HEK293T (cell line): ENCODE measurements around the gene C1S.

Experiments
- CTCF ChIA-PET: fragments of 350-600 bp; formaldehyde crosslinking; extraction: SDS; loops from one replicate; lab custom pipeline; 2021; ENCODE audit warnings: antibody characterized with exemption, inconsistent platforms; lab: Yijun Ruan, JAX
- POLR2A ChIA-PET: fragments of 350-600 bp; formaldehyde crosslinking; extraction: SDS; loops from one replicate; lab custom pipeline; 2020; ENCODE audit warnings: antibody characterized with exemption, inconsistent platforms; lab: Yijun Ruan, JAX
- DNase-seq: peaks from one replicate; pipeline ENCODE4 v3.0.0; 2012; ENCODE audit warnings: mixed read lengths; ENCODE audit errors: extremely low spot score
- ARNT ChIP-seq: fragments of 450-650 bp; IDR thresholded peaks from 2 replicates; pipeline ENCODE4 v1.6.1; 2017; ENCODE audit warnings: mild to moderate bottlenecking
- BHLHE40 ChIP-seq: fragments of 450-650 bp; IDR thresholded peaks from 2 replicates; pipeline ENCODE4 v1.6.1; 2016; ENCODE audit warnings: mild to moderate bottlenecking, moderate library complexity, borderline replicate concordance
- CTBP1 ChIP-seq: fragments of 450-650 bp; IDR thresholded peaks from 2 replicates; pipeline ENCODE4 v1.6.1; 2016; ENCODE audit warnings: borderline replicate concordance
- ELF4 ChIP-seq: fragments of 450-650 bp; IDR thresholded peaks from 2 replicates; pipeline ENCODE4 v1.6.1; 2017; ENCODE audit warnings: antibody characterized with exemption
- FOXA1 ChIP-seq: fragments of 450-650 bp; IDR thresholded peaks from 2 replicates; pipeline ENCODE4 v1.6.1; 2016; ENCODE audit warnings: mild to moderate bottlenecking
- FOXK2 ChIP-seq: fragments of 450-650 bp; IDR thresholded peaks from 2 replicates; pipeline ENCODE4 v1.6.1; 2016; ENCODE audit warnings: mild to moderate bottlenecking
- FOXM1 ChIP-seq: fragments of 450-650 bp; IDR thresholded peaks from 2 replicates; pipeline ENCODE4 v1.6.1; 2017; ENCODE audit warnings: mild to moderate bottlenecking, borderline replicate concordance
- HDGF ChIP-seq: fragments of 450-650 bp; IDR thresholded peaks from 2 replicates; pipeline ENCODE4 v1.6.1; 2017; ENCODE audit warnings: antibody characterized with exemption, borderline replicate concordance
- L3MBTL2 ChIP-seq: fragments of 450-650 bp; conservative IDR thresholded peaks from 2 replicates; pipeline ENCODE4 v1.6.1; 2016; ENCODE audit warnings: mild to moderate bottlenecking
- LEF1 ChIP-seq: fragments of 450-650 bp; IDR thresholded peaks from 2 replicates; pipeline ENCODE4 v1.6.1; 2017; ENCODE audit warnings: mild to moderate bottlenecking, borderline replicate concordance
- NFRKB ChIP-seq: fragments of 450-650 bp; IDR thresholded peaks from 2 replicates; pipeline ENCODE4 v1.6.1; 2016; ENCODE audit warnings: mild to moderate bottlenecking, moderate library complexity
- PKNOX1 ChIP-seq: fragments of 450-650 bp; IDR thresholded peaks from 2 replicates; pipeline ENCODE4 v1.6.1; 2016
- SP1 ChIP-seq: fragments of 450-650 bp; IDR thresholded peaks from 2 replicates; pipeline ENCODE4 v1.6.1; 2017
- SUZ12 ChIP-seq: fragments of 450-650 bp; IDR thresholded peaks from 2 replicates; pipeline ENCODE4 v1.6.1; 2016; ENCODE audit warnings: mild to moderate bottlenecking
- TARDBP ChIP-seq: fragments of 450-650 bp; IDR thresholded peaks from 2 replicates; pipeline ENCODE4 v1.6.1; 2016
- ZNF384 ChIP-seq: fragments of 450-650 bp; IDR thresholded peaks from 2 replicates; pipeline ENCODE4 v1.6.1; 2016

C1S gene

DNA sequence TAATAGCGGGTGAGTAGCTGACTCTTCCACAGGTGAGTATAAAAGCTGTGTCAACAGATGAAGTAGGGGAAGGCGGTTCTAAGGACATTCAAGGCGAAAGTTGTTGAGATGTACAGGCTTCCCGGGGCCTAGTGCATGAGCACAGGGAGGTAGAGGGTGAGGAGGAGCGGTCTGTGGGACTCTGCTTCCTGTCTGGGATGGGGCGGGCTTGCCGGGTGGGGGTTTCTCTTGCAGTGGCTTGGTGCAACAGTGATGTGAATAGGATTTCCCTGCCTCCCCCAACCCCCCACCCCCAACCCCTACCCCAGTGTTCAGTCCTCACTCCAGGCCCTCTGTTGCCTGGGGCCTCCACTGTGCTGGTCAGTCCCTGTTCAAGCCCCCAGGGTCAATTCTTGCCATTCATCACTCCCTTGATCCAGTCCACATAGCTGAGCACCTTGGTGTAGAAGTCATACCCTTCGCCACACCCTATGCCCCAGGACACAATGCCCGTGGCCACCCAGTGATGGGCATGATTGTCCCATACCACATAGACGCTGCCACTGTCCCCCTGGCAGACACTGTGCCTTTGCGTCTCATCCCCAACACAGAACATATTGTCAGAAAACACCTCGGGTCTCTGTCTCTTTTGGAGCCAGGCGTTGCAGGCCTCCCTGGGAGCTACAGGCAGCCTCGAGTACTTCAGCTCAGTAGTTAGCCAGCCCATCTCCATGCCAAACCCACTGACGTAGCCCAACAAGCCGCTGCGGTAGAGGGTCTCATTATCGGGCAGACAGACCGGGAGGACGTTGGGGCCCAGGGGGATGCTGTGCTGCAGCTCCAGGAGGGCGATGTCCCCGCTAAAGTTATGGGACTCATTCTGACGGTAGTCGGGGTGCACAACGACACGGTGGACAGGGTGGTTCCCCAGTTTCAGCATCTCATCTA, 35.8 kb downstream of the C1S start:
- no peak for DNase-seq
- TF ChIP-seq LEF1 (no peak), SUZ12 (no peak), ELF4 (no peak), TARDBP (no peak), CTBP1 (no peak), HDGF (no peak), FOXM1 (no peak), PKNOX1 (no peak), NFRKB (no peak), FOXK2 (no peak), BHLHE40 (no peak), ZNF384 (no peak), ARNT (no peak), SP1 (no peak), FOXA1 (no peak)
- ChIA-PET CTCF (interaction anchor here (0.5 to 1.0 kb wide), 2 partner anchors 16 to 171 kb away, joined by 3 to 4 read pairs; no protein-coding TSS in a partner anchor), POLR2A (interaction anchor here (1.1 to 1.8 kb wide), 3 partner anchors 8 to 152 kb away, joined by 3 to 13 read pairs (median 3); partner anchors contain the start of genes C12orf57, C1RL and RNU7-1)

DNA sequence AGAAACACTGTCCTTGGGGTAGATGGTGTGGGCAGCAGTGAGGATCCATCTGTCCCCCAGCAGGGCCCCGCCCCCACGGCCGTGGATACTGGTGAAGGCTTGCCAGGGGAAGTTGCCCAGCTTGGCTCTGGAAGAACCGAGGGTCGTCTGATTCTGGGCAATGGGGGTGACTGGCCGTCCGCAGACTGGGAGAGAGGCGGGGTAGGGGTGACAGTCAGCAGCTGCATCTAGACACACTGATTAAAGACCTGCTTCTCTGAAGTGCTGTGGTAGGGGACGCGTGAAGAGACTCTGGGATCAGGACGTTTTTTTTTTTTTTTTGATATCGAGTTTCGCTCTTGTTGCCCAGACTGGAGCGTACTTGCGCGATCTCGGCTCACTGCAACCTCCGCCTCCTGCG, 36.5 kb downstream of the C1S start:
- TF ChIP-seq FOXK2 = no peak
- no peak for TF ChIP-seq FOXM1
- no peak for TF ChIP-seq BHLHE40
- no peak for TF ChIP-seq LEF1
- TF ChIP-seq NFRKB = no peak
- TF ChIP-seq HDGF = no peak
- TF ChIP-seq SP1 = no peak
- TF ChIP-seq L3MBTL2 = no peak
- TF ChIP-seq TARDBP = no peak
- TF ChIP-seq CTBP1 = no peak
- no peak for TF ChIP-seq ZNF384
- TF ChIP-seq ELF4 = no peak
- ChIA-PET POLR2A (interaction anchor here (1.1 kb wide), 1 partner anchor 12 kb away, joined by 3 read pairs; the partner anchor contains the start of gene C1RL), CTCF (interaction anchor here (1.0 kb wide), 1 partner anchor 16 kb away, joined by 4 read pairs; no protein-coding TSS in a partner anchor)
- no peak for DNase-seq

GRCh38 chr12:7099290-7099996, 38.9 kb downstream of the C1S start:
- ChIA-PET POLR2A (interaction anchor here (0.9 to 1.0 kb wide), 2 partner anchors 9 to 155 kb away, joined by 3 to 4 read pairs; no protein-coding TSS in a partner anchor), CTCF (no interaction called here)
- DNase-seq = no peak
- TF ChIP-seq FOXM1 = no peak

- ChIA-PET POLR2A (interaction anchor here (1.0 kb wide), 1 partner anchor 8 kb away, joined by 4 read pairs; no protein-coding TSS in a partner anchor), CTCF (no interaction called here)
- peak; percentile 49; the same call in 1 of the 2 replicates for TF ChIP-seq PKNOX1
- no peak for TF ChIP-seq FOXK2
- TF ChIP-seq SP1 = no peak
- TF ChIP-seq LEF1 = no peak
- no peak for DNase-seq
These were observed 39.7 kb downstream of the C1S start for GRCh38 chr12:7100239-7100638.

- no peak for TF ChIP-seq SP1
- no peak for TF ChIP-seq ARNT
- TF ChIP-seq BHLHE40 = no peak
- no peak for TF ChIP-seq FOXM1
- ChIA-PET CTCF (no interaction called here), POLR2A (interaction anchor here (2.0 kb wide), 1 partner anchor 157 kb away, joined by 6 read pairs; the partner anchor contains the start of genes C12orf57 and RNU7-1)
- no peak for DNase-seq
These were observed 40.7 kb downstream of the C1S start for GRCh38 chr12:7101047-7101693.

DNA sequence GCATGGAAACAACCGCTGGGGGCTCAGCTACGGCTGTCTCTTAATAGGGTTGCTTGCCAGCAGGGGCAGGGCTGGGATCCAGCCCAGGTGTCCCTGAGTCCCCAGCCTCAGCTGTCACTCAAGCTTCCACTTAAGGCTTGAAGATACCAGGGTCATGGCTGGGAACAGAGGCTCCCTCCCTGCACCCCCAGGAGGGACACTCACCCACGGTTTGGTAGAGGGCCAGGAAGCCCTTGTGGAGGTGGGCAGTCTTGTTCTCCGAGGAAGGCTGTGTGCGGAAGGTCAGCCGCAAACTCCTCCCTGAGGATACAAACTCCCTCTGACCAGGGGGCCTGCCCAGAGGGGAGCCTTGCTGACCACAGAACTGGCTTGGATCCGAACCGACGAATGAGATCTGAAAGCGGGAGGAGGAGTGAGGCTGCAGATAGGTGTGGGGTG, 41.2 kb downstream of the C1S start:
- no peak for DNase-seq
- TF ChIP-seq TARDBP (no peak), ELF4 (no peak), ARNT (no peak), HDGF (no peak), PKNOX1 (peak; percentile 19; the same call in 1 of the 2 replicates), CTBP1 (no peak), SP1 (no peak)
- CTCF ChIA-PET = no interaction called here
- POLR2A ChIA-PET = interaction anchor here (2.0 kb wide), 1 partner anchor 158 kb away, joined by 6 read pairs; the partner anchor contains the start of genes C12orf57 and RNU7-1
